NCI-H1048 (cell line): ENCODE data around the gene DSCAM.

Experiments
- DNase-seq: peaks from one replicate; lab custom pipeline; 2025; lab: John Stamatoyannopoulos, UW

The DSCAM gene

DNA sequence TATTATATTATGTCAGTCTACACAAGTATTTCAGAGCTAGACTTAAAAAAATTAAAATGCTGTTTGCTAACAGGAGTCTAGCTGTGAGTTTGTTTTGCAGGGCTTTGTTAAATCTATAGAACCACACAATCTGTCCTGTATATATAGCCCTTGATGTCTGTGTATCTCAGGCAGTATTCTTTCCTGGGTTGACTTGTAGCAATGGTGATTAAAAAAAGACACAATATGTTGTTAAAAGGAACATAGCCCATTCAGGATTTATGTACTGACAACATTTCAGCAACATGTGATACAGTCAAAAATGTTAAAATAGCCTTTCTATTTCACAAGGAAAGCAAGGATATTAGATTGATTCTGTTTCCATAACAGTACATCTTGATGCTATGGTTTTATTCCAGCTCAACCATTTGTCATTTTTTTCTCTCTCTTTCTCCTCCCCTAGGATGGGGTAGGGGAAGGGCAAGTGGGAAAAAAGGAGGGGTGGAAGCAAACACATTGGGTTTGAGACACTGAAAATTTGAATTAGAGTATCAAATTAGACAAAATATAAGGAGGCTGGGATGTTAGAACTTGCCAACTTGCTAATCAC is 139.2 kb downstream of the DSCAM start:
- no peak for DNase-seq

DNA sequence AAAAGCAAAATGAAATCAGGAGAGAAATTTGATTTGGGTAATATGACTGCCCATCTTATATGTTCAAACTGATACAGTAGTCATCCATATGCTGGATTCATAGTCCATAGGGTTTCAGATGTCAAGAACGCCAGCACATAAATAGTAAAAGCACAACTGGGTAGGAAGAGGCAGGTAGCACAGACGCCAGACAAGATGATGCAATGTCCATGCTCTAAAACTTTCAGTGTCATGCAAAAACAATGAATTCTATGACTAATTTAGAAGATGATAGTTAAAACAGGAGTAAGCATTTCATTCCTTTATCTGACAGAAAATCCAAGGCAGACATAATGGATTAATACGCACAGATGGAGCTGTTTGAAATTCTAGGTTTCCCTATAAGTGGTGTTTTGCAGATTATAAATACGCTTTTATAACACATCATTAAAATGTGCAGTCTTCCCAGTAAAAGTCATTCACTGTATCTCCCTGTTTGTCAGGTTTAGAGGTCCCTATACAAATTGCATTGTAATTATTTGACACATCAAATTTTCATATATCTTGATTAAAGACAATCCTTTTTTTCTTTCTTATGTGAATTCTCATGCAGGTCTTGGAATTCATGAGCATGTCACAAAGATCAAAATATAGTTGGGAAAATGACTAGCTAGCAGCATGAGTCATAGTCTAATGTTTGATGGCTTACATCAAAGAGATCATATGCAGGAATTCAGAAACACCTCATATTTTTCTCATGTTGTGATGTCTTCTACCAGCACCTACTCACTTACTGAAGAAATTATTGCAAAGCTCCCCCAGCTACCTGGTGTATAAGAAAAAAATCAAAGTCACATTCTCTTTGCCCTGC is 139.9 kb downstream of the DSCAM start:
- no peak for DNase-seq

DNA sequence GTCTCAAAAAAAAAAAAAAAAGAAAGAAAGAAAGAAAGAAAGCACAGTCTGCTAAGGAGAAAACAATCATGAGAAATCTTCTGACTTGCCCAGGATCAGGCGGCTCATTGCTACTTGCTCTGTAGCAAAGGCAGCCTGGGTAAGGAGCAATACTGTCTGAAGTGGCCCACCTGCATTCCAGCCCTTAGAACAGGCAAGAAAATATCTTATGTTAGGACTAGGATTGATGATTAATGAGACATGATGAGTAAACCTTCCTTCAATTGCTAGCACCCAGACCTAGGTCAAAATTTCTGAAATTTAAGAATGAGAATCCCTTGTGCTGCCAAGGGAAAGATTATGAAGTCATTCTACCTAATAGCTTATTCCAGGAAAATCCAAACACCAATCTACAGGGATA is 140.8 kb downstream of the DSCAM start:
- DNase-seq = no peak

DNA sequence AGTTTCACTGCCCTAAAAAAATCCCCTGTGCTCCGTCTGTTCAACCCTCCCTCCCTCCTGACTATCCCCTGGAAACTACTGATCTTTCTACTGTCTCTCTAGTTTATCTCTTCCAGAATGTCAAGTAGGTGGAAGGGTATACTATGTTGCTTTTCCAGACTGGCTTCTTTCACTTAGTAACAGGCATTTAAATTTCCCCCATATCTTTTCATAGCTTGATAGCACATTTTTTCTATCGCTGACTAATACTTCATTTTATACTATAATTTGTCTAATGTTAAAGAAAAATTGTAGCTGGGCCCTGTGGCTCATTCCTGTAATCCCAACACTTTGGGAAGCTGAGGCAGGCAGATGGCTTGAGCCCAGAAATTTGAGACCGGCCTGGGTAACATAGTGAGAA is 142.8 kb downstream of the DSCAM start:
- no peak for DNase-seq

DNA sequence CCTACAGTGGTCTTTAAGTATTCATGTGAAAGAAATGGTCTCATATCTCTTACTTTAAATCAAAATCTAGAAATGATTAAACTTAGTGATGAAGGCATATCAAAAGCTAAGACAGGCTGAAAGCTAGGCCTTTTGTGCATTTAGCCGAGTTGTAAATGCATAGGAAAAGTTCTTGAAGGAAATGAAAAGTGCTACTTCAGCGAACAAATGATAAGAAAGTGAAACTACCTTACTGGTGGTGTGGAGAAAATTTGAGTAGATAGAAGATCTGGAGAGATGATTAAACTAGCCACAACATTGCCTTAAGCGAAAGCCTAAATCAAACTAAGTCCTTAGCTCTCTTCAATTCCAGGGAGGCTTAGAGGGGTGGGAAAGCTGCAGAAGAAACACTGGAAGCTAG is 147.6 kb downstream of the DSCAM start:
- DNase-seq = no peak

DNA sequence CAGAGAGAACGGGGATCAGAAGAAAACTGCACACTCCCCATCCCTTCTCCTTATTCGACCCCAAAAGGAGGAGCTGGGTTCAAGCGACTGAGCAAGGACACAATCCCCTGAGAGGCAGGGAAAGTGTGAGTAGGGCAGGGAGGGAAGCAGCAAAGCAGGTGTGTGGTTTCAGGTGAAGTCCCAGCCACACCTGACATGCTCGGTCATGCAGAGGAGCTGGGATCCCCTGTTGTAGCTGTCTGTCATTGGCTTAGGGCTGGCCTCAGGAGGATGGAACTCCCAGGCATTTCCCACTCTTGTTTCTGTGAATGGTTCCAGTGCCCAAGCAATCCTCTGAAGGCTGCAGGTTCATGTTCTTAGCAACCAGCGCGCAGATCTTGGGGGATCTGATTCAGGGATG is 150.7 kb downstream of the DSCAM start:
- DNase-seq = no peak

DNA sequence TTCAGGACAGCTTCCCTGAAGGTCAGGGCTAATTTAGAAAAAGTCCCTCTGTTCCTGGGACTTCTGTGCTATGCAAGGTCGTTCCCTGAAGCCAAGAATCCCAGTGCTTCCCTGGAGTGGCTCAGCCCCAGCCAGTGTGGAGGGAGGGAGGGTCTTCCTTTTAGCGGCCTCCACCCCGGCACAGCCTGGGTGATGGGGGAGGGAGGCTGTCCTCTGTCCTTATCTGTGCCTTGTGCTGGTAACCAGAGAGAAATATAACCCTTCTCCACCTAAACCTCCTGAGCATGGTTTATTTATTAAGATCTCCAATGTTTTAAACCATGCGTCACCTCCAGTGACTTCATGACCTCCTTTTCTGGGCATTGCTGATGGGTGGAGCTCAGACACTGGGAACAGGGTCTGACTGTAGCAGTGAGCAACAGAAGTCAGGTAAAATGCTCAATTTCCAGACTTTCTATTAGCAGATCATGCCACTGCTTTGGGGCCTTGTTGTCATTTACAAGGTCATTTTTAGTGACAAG is 157.1 kb downstream of the DSCAM start:
- DNase-seq = no peak

DNA sequence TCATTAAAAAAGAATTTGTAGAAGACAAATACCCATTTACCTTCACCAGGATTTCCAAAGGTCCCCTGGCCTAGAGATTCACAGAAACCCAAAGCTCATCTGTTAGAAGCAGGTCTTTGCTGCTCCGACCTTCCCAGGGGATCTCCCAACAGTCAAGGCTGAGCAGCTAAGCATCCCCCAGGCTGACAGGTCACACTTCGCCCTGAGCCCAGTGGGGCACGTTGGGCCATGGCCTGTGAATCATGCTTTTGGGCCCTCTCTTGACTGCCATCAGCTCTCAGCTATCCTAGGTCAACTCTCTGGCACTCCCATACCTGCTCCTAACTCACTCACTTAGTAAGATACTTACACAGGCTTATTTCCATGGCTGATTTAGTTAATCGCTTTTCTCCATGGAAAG is 157.7 kb downstream of the DSCAM start:
- no peak for DNase-seq

DNA sequence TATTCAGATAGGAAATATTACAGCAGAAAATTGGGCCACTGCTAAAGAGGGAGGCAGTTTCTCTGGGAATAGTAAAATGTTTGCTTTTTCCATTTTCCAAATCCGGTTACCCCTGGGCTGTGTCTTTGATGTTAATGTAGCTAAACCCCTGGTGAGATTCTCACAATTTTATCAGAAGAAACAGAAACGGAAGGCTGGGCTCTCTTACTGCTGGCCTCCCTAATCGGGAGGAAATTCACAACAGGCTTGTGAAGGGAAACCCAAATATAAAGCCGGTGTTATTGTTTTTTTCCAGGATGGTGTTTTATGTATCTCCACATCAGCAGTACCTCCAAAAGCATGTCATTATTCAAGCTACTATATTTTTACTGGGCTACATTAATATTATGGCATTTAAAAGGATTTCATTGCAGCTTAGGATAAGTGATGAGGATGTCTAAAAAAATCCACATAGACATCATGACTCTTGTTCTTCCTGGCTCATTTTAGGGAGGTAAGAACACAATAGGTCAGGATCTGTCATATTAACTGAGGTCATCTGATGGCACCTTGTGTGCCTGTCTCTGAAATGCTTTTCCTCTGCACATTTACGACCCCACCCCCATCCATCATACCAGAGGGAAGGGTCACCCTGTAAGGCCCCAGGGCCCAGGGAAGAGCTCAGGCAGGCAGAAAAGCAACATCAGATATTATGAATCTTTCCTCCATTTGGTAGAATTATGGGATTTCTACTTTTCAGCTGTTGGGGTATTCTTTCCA is 158.7 kb downstream of the DSCAM start:
- DNase-seq = no peak

DNA sequence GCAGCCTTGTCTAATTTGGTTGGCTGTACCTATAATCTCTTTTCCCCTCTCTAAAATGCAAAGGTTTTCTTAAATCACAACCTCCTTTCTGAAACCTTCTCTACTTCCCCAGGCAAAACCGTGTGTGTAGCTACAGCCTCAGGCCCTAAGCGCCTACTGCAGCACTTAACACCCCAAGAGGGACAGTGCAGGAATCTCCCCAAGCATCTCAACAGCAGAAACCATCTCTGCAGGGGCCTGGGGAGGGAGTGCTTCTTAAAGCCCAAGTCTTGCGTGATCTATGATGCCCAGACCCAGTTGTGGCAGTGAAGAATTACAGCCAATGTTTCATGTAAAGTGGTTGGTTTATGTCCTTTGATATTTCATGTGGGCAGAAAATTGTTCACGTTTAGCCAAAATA is 159.3 kb downstream of the DSCAM start:
- no peak for DNase-seq

DNA sequence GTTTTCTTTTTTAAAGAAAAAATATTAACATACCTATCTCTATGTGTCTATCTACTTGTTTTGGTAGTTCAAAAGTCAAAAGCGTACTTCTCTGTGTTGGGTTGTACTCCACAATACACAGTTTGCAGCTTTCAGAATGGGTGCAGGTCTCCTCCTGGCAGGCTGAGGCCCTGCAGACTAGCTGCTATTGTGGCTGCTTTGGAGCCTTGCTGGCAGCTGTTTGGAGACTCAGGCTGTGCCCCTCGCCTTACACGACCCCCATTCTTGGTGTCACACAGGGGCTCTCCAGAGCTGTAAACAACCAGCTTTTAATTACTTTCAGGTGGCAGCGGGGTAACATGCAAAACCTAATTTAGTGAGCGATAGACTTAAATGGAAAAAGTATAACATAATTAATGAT is 160.4 kb downstream of the DSCAM start:
- no peak for DNase-seq

DNA sequence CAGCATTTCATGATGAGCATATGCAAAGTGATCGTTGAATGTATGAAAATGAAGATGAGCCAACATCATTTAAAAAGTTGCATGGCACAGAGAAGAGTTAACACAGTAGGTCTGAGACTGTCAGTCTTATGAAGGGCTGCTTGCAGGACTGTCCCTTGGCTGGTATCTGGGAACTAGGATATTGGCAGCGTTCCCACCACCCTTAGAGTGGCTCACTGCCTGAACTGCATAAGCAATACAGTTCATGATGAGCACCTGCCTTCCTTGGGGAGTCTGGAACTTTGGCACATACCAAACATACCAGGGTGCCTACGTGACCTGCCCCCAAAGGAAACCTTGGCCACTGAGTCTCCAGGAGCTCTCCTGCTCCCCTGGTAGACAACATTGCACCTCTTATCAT is 161.8 kb downstream of the DSCAM start:
- DNase-seq = no peak

DNA sequence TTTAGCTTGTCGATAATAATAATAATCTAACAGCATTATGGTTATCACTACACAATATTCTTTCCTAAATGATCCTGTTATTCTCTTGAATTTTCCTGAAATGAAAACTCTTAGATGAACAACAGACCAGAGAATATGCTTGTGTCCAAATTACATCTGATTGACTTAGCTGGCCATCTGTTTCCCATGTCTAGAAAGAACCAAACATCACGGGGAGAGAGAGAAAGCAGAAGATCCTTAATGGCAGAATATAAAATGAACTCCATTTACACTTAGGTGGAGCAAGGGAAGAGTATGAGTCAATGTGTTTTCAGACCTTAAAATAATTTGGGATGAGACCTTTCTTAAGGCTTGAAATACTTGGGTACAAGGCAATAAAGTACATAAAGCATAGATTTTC is 162.2 kb downstream of the DSCAM start:
- no peak for DNase-seq

DNA sequence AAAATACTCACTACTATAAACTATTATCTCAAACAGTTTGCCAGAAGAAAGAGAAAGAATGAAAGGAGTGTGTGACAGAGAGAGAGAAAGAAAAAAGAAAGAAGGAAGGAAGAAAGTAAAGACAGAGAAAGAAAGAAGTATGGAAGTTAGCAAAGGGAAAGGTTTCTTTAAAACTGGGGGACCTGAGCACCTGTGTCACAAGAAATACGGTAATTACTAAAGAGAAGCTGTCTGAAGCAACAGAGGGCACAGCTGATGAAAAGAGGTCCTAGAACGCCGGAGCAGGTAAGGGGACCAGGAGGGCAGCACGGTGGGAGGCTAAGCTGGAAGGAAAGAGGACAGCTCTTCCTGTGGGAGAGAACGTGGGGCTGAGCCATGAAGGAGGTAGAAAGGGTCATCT is 163.6 kb downstream of the DSCAM start:
- DNase-seq = no peak

DNA sequence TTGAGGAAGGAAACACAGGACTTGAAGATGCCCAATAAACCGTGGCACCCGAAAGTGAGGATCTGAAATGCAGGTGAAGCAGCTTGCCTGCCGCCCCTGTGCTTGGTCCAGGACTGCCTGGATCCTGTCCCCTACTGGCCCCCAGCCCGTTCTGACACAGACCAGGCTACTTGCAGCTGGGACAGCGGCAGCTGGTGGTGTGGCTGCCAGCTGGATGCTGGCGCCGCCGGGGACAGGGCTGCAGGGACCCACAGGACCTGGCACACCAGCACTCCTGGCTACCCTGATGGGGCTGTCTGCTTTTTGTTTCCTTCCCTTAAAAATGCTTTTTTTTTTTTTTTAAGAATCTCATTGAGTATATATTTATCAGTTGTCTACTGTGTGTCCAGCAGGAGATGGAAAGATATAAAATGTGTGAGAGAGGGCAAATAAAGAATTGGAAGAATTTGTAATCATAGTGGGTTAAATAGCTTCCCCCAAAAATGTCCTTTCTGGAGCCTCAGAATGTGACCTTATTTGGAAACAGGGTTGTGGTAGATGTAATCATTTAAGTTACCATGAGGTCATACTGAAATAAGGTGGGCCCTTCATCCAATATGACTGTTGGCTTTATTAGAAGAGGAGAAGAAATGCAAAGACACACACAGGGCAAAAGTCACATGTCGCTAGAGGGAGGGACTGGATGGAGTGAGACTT is 165.6 kb downstream of the DSCAM start:
- no peak for DNase-seq

DNA sequence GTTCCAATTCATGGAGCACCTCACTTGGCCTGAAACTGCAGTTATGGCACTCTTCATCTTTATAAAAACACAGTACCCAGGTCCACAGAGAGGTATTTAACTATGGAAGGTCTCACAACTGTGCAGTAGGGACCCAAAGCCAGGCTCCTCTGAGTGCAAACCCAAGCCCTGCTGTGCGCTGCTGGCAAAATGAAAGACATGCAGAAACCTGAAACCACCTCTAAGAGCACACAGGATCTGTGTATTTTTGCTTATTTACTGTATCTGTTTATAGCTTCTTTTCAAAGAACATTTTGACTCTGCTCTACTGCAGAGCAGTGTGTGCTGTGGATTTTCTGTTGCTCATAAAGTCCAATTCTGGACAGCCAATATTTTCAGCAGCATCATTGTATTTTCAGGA is 166.6 kb downstream of the DSCAM start:
- no peak for DNase-seq

DNA sequence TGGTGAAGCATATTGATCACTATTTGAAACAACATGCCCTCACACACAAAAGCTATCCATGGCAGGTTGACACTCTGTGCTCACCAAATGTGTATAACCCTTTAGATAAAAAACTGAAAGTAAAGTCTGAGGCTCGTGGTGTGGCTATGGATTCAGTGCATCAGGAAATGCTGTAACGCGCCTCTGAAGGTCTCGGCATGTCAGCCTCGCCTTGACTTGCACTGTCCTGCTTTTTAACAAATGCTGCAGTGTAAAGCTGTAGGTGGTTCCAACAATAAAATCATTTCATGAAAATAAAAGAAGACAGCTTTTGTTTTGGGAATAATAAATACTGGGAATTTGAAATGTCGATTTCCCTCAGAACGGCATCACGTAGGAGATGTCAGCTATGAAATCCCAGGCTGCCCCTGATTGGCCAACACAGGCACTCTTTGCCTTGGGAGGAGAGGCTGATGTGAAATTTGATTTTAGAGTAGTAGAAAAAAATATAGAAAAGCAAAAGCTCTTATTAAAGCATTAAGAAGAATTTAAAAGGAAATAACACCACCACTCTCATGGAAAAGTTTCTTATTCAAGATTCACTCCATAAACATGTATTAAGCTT is 168.2 kb downstream of the DSCAM start:
- DNase-seq = no peak

DNA sequence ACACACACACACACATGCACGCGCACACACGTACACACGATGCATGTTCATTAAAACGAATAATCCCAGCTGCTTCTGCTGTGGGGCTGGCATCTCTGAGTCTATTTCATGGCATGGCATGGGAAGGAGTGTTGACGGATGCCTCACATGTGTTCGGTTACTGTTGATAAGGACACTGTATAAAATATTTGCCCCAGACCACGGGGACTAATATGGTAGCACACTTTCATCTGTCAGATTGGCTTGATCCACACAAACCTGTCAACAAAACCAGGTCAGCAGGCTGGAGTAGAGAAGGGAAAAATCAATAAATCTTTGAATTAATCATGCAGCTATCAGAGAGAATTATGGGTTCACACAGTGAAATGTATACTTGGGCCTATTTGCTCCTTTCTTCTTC is 171.9 kb downstream of the DSCAM start:
- no peak for DNase-seq

DNA sequence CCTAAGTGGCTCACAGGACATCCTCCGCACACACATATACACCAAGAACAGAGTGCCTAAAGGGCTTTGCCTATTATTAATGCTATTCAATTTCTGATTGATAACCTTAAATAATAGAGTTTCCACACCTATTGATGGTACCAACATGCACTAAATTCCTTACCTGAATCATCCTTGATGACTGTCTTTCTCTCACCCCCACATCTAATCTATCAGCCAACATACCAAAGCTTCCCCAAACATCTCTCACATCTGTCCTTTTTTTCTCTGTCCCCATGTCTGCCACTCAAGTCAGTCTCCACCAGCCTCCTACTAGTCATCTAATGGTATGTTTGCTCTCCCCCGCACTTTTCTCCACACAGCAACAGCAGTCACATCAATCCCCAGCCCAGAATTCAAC is 174.4 kb downstream of the DSCAM start:
- no peak for DNase-seq

DNA sequence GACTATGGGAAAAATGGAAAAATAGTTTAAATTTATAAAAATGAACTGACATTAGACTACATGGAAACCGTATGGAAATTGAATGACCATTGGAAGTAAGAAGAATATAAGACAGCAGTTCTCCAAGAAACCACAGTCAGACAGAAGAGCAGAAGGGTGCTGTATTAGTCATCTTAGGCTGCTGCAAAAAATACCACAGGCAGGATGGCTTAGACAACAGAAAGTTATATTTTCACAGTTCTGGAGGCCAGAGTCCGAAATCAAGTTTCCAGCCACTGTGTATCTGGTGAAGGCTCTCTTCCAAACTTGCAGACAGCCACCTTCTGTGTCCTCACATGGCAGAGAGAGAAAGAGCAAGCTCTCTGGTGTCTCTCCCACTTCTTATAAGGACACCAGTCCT is 175.2 kb downstream of the DSCAM start:
- no peak for DNase-seq

DNA sequence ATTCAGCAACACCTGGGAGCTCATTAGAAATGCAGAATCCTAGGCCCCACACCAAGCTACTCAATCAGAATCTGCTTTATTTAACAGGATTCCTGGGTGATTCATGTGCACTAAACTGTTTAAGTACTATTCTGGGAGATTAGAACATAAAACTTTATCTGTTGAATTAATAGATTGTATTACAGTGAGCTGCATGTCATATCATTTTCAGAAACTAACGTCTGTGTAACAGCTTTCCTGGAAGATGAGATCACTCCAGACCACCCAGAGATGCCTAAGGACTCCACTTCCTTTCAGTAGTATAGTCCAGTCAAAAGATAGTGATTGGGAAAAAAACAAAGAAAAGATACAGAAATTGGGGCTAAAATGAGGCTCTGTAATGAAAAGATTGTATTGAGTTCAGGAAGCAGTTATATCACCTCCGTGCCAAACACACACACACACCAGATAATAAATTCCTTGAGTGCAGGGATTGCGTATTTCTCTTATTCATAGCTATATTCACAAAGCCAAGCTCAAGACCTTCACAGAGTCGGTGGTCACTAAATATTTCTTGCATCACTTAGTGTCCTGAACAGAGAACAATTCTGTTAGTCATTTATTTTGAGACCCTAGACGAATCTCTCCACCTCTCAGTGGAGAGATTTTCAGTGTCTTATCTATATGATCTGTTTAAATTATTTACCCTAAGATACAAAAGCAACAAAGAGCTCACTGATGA is 178.2 kb downstream of the DSCAM start:
- no peak for DNase-seq
